Small intestine (tissue), 7 donors: ENCODE measurements around the gene TMEM132C. TPM values are rescaled to one million over a fixed set of nuclear protein-coding genes. Genes with fewer than 3 reads are reported as not detected.

Experiments used
- DNase-seq, 2 donors: peaks; one replicate each; pipeline versions ENCODE4 v3.0.0 to v3.0.0-alpha.2; 2013
- FAIRE-seq: peaks from 2 replicates; lab custom pipeline; 2012; peaks lifted over from hg19 to GRCh38; lab: Jason Lieb, UNC
- H3K27ac ChIP-seq, 3 donors: one replicate each; pipeline ENCODE4 v1.5.1; 2013; ENCODE audit warnings: low read length in 2 of 3, mild to moderate bottlenecking in 2 of 3, control low read depth in 1 of 3, inconsistent platforms in 1 of 3, low read depth in 1 of 3, moderate library complexity in 1 of 3
- H3K27me3 ChIP-seq, 3 donors: one replicate each; pipeline ENCODE4 v1.6.1; 2013; ENCODE audit warnings: low read length in 3 of 3, inconsistent platforms in 1 of 3; ENCODE audit not compliant: control insufficient read depth in 3 of 3, insufficient read depth in 3 of 3
- H3K36me3 ChIP-seq, 3 donors: one replicate each; pipeline ENCODE4 v1.6.1; 2013; ENCODE audit warnings: low read length in 3 of 3, inconsistent platforms in 1 of 3, low read depth in 1 of 3, mild to moderate bottlenecking in 1 of 3, moderate library complexity in 1 of 3; ENCODE audit not compliant: control insufficient read depth in 3 of 3, insufficient read depth in 2 of 3
- H3K4me1 ChIP-seq, 3 donors: one replicate each; pipeline ENCODE4 v1.6.1; 2013; ENCODE audit warnings: low read length in 2 of 3, inconsistent platforms in 1 of 3, low read depth in 1 of 3, mild to moderate bottlenecking in 1 of 3, moderate library complexity in 1 of 3; ENCODE audit not compliant: control insufficient read depth in 3 of 3, insufficient read depth in 2 of 3
- H3K4me3 ChIP-seq, 3 donors: one replicate each; pipeline ENCODE4 v1.5.1; 2013; ENCODE audit warnings: low read length in 3 of 3, control low read depth in 1 of 3, inconsistent platforms in 1 of 3, low read depth in 1 of 3, mild to moderate bottlenecking in 1 of 3, moderate library complexity in 1 of 3
- H3K9me3 ChIP-seq, 2 donors: one replicate each; pipeline ENCODE4 v1.6.1; 2013; ENCODE audit warnings: low read depth in 1 of 2, low read length in 1 of 2; ENCODE audit not compliant: control insufficient read depth in 2 of 2, insufficient read depth in 1 of 2
- WGBS, 3 donors: extraction: QIAGEN DNeasy Blood & Tissue Kit; methylation state at CpG; one replicate each; pipeline ENCODE4 v1.1.7; 2013; 5-methylcytosine and 5-hydroxymethylcytosine counted together
- polyA plus RNA-seq, 4 donors: library from polyadenylated mRNA; stranded (reverse) in 3 of 4; unstranded in 1 of 4; fragments of 200-250 nt in 3 of 4; fragments of 120-200 nt in 1 of 4; gene quantifications; one replicate each; pipeline versions ENCODE4 v1.2.1 to v1.2.3, GENCODE V29; 2013
- donor health status: healthy with polysubstance abuse.
- donor health status: control.
- donor health status: control.
- donor health status: Bipolar disorder and iron deficiency.
- donor health status: healthy.

The TMEM132C gene
- polyA plus RNA-seq, 4 donors = 0.27 to 3.2 (median 0.27) TPM; not detected in 1

- Histone ChIP-seq H3K4me3 (no peak overlapping the region), H3K4me1 (no peaks in the 10 kb centered on the region), H3K27me3 (no peaks in the 10 kb centered on the region), H3K27ac (no peak overlapping the region), H3K9me3 (no peaks in the 10 kb centered on the region), H3K36me3 (no peaks in the 10 kb centered on the region)
- 11 to 21% (median 14%) methylated on average over 9 of the region's 9 CpGs for WGBS, 3 donors
- FAIRE-seq = no peak
- peak; percentile 5 to 13 for DNase-seq
Measured at GRCh38 chr12:128551266-128551665, 284.3 kb downstream of the TMEM132C start.

GRCh38 chr12:128554546-128555304, 287.8 kb downstream of the TMEM132C start:
- H3K27ac ChIP-seq = no peak overlapping the region
- no peak for FAIRE-seq

GRCh38 chr12:128557231-128557630, 290.3 kb downstream of the TMEM132C start:
- FAIRE-seq = no peak
- H3K27me3 ChIP-seq = no peaks in the 10 kb centered on the region
- H3K27ac ChIP-seq = no peak overlapping the region
- no peaks in the 10 kb centered on the region for H3K4me1 ChIP-seq
- WGBS, 3 donors = 60 to 70% (median 64%) methylated on average over 1 of the region's 1 CpG
- H3K9me3 ChIP-seq = peaks cover 0 to 3% of the 10 kb centered on the region in 2 donors
- no peaks in the 10 kb centered on the region for H3K36me3 ChIP-seq
- no peak for DNase-seq
- no peak overlapping the region for H3K4me3 ChIP-seq

More at GRCh38 chr12:128554546-128555304, 287.8 kb downstream of the TMEM132C start:
- no peak for DNase-seq
- Histone ChIP-seq H3K36me3 (no peaks in the 10 kb centered on the region), H3K4me3 (no peak overlapping the region), H3K4me1 (no peaks in the 10 kb centered on the region), H3K27me3 (no peaks in the 10 kb centered on the region), H3K9me3 (peaks cover 0 to 3% of the 10 kb centered on the region in 2 donors)
- 56 to 67% (median 58%) methylated on average over 12 of the region's 12 CpGs for WGBS, 3 donors

GRCh38 chr12:128564956-128565355, 298.0 kb downstream of the TMEM132C start:
- 82 to 86% (median 82%) methylated on average over 3 of the region's 3 CpGs for WGBS, 3 donors
- Histone ChIP-seq H3K4me1 (no peaks in the 10 kb centered on the region), H3K27ac (no peak overlapping the region), H3K9me3 (peaks cover 0 to 2% of the 10 kb centered on the region in 2 donors), H3K4me3 (no peak overlapping the region), H3K27me3 (no peaks in the 10 kb centered on the region), H3K36me3 (no peaks in the 10 kb centered on the region)
- no peak for DNase-seq
- FAIRE-seq = no peak

- Histone ChIP-seq H3K4me3 (no peak overlapping the region), H3K4me1 (no peaks in the 10 kb centered on the region), H3K27ac (no peak overlapping the region), H3K9me3 (peaks cover 0 to 9% of the 10 kb centered on the region in 2 donors), H3K27me3 (no peaks in the 10 kb centered on the region), H3K36me3 (no peaks in the 10 kb centered on the region)
- FAIRE-seq (no peak), DNase-seq (no peak)
- 68 to 75% (median 73%) methylated on average over 7 of the region's 7 CpGs for WGBS, 3 donors
Measured at GRCh38 chr12:128567730-128568129, 300.8 kb downstream of the TMEM132C start.

GRCh38 chr12:128570191-128571065, 303.5 kb downstream of the TMEM132C start:
- FAIRE-seq (no peak), DNase-seq (peak in 1 of 2 donors; percentile 12)
- peaks cover 0 to 11% of the 10 kb centered on the region in 2 donors for H3K9me3 ChIP-seq
- H3K27ac ChIP-seq = no peak overlapping the region
- H3K4me3 ChIP-seq = no peak overlapping the region
- 47 to 55% (median 48%) methylated on average over 11 of the region's 11 CpGs for WGBS, 3 donors
- no peaks in the 10 kb centered on the region for H3K36me3 ChIP-seq
- H3K4me1 ChIP-seq = no peaks in the 10 kb centered on the region
- H3K27me3 ChIP-seq = no peaks in the 10 kb centered on the region

GRCh38 chr12:128571906-128572810, 305.2 kb downstream of the TMEM132C start:
- Histone ChIP-seq H3K4me3 (no peak overlapping the region), H3K4me1 (no peaks in the 10 kb centered on the region), H3K9me3 (peaks cover 0 to 11% of the 10 kb centered on the region in 2 donors), H3K27ac (no peak overlapping the region), H3K36me3 (no peaks in the 10 kb centered on the region), H3K27me3 (no peaks in the 10 kb centered on the region)
- no peak for FAIRE-seq
- DNase-seq = no peak
- WGBS, 3 donors = 94 to 96% (median 94%) methylated on average over 7 of the region's 7 CpGs

GRCh38 chr12:128573907-128574306, 306.9 kb downstream of the TMEM132C start:
- Histone ChIP-seq H3K36me3 (no peaks in the 10 kb centered on the region), H3K4me1 (no peaks in the 10 kb centered on the region), H3K27ac (no peak overlapping the region), H3K27me3 (no peaks in the 10 kb centered on the region), H3K9me3 (peaks cover 0 to 11% of the 10 kb centered on the region in 2 donors), H3K4me3 (no peak overlapping the region)
- FAIRE-seq = no peak
- DNase-seq = no peak
- WGBS, 3 donors = 65 to 67% (median 67%) methylated on average over 4 of the region's 4 CpGs
